ENCODE data around the gene GMPPB. TPM values are rescaled to one million over a fixed set of nuclear protein-coding genes. Genes with fewer than 3 reads are reported as not detected.

The GMPPB gene
- total and polyA plus RNA-seq, 9 of the 15 experiments (the other 6 are each of a cell fraction or from before 2014, with no cell fraction given), result 0.53 to 17.4 (median 8.1) TPM

- no TSS peak for BruUV-seq (replicated peaks)
- Histone ChIP-seq H3K27me3 (ENCODE audit: control insufficient read depth in 2 of 2, insufficient read depth in 2 of 2, low read length in 2 of 2) (no peaks in the 10 kb centered on the region), H3K9me3 (replicated peaks; ENCODE audit: control insufficient read depth, insufficient read depth, low read depth, low read length) (no peaks in the 10 kb centered on the region), H3K79me2 (ENCODE audit: control insufficient read depth, insufficient read depth, low read length) (peaks cover 12% of the 10 kb centered on the region), H3K27ac (ENCODE audit: extremely low read depth, low read depth, low read length) (no peak overlapping the region), H4K20me1 (replicated peaks; ENCODE audit: control insufficient read depth, insufficient read depth, low read length) (0 out of 2 replicates have a peak, but pooled peaks cover 3% of the 10 kb centered on the region), H3K4me2 (ENCODE audit: insufficient read depth, low read length) (no peak overlapping the region), H3K36me3 (ENCODE audit: control insufficient read depth, insufficient read depth, low read length) (peaks cover 61% of the 10 kb centered on the region; the same call in 2 of the 3 replicates), H3K4me1 (replicated peaks in 1 of 2; ENCODE audit: control insufficient read depth in 2 of 2, insufficient read depth in 2 of 2, low read length in 2 of 2) (peaks cover 0 to 29% of the 10 kb centered on the region in 2 experiments; a peak in 3 of 5 replicates), H3K4me3 (no peak overlapping the region), H3K9me1 (ENCODE audit: control insufficient read depth, insufficient read depth, low read length) (no peaks in the 10 kb centered on the region), H3K9ac (ENCODE audit: insufficient read depth in 1 of 2, low read depth in 2 of 2, low read length in 2 of 2) (no peak overlapping the region), H2AFZ (ENCODE audit: low read depth, low read length) (no peak overlapping the region)
- in situ Hi-C loops (cut with MboI) (no loop called here), intact Hi-C loops (cut with micrococcal nuclease) (no loop called here)
- POLR2A ChIA-PET, result no interaction called here
- ATAC-seq (no peak), DNase-seq (ENCODE audit: extremely low read depth in 1 of 4, low spot score in 3 of 4) (no peak), FAIRE-seq (no peak)
- WGBS (ENCODE audit: insufficient coverage, low coverage, missing lambda C conversion rate), result 100% methylated on average over 2 of the region's 33 CpGs
- CTCF ChIA-PET (ENCODE audit: low intra/inter-chr PET ratio), result interaction anchor here (1.2 kb wide), 1 partner anchor 120 kb away, joined by 4 read pairs; no protein-coding TSS in a partner anchor
- TF ChIP-seq BCOR (IDR thresholded peaks at IDR 0.05) (no peak), ZBTB33 (CRISPR knock-in tag; IDR thresholded peaks at IDR 0.05) (peak; percentile 95), RBFOX2 (IDR thresholded peaks at IDR 0.05; ENCODE audit: low read depth, low read length) (peak; percentile 36; the same call in 1 of the 2 replicates)
These were observed 4.9 kb downstream of the GMPPB start for GRCh38 chr3:49718858-49719213.

All from K562 (cell line).